ENCODE data around the gene TNFAIP1.
A peak's percentile ranks its signal among the peaks of the same experiment; 100 is the strongest.

The TNFAIP1 gene

GRCh38 chr17:28346199-28346580, 10.6 kb downstream of the TNFAIP1 start:
- DNase-seq = no peak

GRCh38 chr17:28346746-28347246, 11.2 kb downstream of the TNFAIP1 start:
- no peak for DNase-seq

DNA sequence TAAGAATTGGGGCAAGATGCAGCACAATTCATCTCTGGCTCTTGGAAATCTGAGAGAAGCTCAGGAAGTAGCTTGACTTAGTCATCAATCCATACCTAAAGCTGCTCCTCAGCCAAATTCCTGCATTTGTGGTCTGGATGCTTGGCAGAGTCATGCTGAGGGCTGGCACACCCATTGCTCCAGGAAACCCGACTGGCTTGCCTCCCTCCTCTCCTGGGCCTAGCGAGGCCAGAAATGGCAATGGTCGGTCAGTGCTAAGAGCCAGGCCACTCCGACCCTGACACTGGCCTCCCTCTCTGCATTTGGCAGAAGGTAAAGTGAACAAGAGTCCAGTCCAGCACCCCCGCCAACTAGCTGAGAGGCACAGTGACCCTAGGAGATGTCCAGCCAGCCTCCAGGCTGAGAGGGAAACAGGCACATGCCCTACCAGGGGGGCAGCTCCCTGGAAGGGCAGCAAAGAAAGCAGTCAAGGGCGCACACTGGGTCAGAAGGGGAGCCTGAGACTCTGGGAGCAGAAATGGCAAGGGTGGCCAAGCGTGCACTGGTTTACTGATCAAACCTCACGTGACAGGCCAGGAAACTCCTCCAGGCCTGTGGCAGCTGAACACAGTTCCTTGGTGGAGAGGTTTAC, 11.8 kb downstream of the TNFAIP1 start:
- DNase-seq = peak; percentile 85

GRCh38 chr17:28348979-28349378, 13.4 kb downstream of the TNFAIP1 start:
- no peak for DNase-seq

DNA sequence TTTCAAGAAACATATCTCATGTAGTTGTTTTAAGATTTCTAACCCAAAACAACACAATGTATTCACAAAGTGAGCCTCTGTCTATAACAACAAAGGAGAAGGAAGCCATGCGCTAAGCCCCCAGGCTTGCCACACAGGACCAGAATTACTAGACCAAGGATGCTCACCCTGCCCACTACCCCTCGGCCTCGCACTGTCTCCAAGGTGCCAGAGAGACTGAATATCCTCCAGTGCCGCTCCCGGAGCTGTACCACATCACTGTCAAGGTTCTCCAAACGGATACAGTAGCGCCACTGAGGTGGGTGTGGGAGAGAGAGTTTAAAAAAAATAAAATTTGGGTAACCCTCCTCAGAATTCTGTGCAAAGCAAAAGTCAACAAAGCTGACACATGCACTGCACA, 14.7 kb downstream of the TNFAIP1 start:
- DNase-seq = no peak

DNA sequence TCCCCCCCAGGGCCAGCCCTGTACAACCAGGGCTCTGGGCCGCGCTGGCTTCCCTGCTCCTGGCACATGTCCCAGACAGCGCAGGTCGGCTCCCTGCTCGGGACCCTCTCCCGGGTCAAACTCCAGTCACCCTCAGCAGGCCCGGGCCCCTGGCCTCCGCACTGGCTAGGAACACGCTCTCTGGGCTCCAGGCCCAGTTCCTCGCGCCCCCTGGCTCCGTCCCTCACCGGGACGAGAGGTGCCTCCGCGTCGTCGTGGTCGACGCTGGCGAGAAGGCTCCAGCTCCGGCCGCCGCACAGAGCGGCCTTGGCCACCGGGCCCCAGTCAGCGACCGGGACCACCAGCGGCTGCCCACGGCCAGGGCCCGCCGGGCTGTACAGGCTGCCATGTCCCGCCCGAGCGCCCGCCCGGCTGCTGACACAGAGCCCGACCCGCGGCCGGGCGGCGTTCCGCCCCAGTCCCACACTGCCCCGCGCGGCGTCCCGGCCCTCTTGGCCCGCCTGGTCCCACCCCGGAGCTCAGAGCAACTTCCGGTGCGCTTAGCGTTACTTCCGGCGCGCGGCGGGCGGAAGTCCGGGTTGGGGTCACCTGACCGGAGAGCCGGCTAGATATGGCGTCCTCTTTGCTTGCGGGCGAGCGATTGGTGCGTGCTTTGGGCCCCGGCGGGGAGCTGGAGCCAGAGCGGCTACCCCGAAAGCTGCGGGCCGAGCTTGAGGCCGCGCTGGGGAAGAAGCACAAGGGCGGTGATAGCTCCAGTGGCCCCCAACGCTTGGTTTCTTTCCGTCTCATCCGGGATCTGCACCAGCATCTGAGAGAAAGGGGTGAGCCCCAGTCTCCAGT, 21.7 kb downstream of the TNFAIP1 start, which contains the start of gene POLDIP2:
POLDIP2 (minus strand) TSS at position 467 of the 840 bp plus-strand sequence; CDS start at position 388, 79 bp downstream.
- DNase-seq = peak; percentile 94

- no peak for DNase-seq
Measured at GRCh38 chr17:28357901-28358197, 22.3 kb downstream of the TNFAIP1 start.

- no peak for DNase-seq
Measured at GRCh38 chr17:28363186-28363585, 27.6 kb downstream of the TNFAIP1 start.

DNA sequence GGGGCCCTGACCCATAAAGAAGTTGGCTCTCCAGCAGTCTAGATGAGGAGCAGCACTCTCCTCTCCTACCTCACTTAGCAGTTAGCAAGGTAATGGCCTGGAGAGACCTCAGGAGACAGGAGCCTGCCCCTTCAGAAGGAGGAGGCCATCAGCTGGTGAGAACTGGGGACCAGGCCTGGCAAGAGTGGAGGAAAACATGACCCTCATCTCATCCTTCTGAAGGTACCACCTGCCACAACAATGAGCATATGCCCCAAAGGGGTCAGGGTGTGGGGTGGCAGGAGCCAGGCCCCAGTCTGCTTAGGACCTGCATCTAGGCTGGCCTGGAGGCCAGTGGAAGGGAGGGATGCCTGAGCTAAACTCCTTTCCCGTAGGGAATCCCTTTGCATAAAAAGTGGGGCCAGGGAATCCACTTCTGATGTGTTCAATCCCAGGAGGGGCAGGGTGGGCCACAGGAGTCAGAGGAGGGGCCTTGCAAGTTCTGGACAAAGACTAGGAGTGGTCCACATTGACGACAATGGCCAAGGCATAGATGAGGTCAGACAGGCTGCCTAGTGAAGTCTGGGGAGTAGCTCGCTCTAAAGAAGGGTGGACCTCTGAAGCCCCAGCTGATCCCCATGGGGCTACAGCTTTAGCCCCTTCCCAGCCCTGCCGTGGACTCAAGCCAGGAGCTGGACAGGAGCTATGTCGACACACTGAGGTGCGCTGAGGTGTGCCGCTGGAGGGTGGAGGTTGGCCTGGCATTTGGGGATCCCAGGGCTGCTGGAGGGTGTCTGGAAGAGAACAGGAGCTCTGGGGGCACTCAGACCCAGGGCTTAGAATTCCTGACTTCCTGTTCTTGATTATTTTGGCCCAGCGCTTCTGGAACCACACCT, 28.5 kb downstream of the TNFAIP1 start:
- no peak for DNase-seq

DNA sequence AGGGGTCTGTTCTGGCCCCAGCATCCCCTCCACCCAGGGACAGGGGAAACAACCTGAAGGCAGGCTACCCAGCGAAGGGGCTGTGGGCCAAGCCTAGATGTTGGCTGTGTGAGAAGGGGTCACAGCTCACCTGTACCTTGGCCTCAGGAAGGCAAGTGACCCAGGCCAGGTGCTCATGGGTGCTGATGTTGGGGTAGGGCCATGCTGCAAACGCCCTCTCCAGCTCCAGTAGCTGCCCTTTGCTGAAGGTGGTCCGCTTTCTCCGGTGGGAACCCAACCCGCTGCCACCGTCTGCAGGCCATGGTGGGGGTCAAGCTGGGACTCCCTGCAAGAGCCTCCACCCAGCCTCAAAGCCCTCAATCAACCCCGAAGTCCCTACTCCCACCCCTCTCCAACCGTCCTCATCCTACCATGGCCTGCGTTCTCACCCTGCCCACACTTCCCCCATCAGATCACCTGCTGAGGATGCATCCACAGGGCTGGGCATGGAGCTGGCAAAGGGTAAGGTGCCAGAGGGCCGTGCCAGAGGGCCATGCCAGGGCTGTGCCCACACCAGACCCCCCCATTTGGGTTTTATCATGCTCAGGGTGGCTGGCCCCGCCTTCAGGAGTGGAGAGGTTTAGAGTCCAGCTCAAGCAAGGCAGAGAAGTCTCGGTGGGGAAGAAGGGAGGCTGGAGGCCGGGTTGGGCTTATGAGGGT, 29.3 kb downstream of the TNFAIP1 start, which contains the start of gene SEBOX:
SEBOX (minus strand) TSS at position 535 of the 699 bp plus-strand sequence; CDS start at position 487, 48 bp downstream.
- no peak for DNase-seq

- DNase-seq = no peak
Measured at GRCh38 chr17:28365487-28365886, 29.9 kb downstream of the TNFAIP1 start.

DNA sequence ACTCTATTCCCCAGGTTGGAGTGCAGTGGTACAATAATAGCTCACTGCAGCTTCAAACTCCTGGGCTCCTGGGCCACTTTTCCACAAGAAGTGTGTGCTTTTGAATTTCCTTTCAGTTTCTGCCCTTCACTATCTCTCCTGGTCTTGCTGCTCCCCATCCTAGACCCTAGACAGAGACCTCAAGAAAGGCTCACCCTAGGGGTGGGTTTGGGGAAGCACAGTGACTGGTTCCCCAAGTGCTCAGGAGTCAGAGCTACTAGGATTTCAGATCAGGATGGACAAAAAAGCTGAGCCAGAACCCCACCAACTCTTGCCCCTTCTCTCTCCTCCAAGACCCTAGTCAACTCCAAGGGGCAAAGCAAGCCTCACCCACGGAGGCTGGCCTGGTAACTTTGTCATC, 31.0 kb downstream of the TNFAIP1 start:
- DNase-seq = no peak

- DNase-seq = no peak
Measured at GRCh38 chr17:28367641-28368305, 32.2 kb downstream of the TNFAIP1 start.

DNA sequence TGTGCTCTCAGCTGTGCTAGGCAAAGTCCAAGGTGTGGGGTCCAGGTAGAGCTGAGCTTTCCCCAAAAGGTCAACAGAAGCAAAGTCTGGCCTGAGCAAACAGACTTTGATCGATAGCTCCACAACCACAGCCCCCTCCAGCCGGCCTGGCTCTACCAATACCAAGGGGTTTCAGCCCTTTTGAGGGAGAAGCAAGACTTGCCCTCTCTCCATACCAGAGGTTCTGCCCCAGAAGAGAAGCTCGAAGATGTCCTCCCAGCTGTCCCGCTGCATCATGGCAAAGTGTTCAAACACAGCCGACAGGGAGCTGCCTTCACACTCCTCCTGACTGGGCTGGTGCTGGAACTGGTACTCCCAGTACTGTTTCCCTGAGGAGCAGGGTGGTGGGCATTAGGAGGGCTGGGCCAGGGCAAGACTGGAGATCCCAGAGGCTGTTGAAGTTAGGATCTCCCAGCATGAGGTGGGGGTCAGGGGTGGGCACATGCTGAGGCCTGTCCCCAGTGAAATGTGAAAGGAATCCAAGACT, 32.8 kb downstream of the TNFAIP1 start:
- no peak for DNase-seq

DNA sequence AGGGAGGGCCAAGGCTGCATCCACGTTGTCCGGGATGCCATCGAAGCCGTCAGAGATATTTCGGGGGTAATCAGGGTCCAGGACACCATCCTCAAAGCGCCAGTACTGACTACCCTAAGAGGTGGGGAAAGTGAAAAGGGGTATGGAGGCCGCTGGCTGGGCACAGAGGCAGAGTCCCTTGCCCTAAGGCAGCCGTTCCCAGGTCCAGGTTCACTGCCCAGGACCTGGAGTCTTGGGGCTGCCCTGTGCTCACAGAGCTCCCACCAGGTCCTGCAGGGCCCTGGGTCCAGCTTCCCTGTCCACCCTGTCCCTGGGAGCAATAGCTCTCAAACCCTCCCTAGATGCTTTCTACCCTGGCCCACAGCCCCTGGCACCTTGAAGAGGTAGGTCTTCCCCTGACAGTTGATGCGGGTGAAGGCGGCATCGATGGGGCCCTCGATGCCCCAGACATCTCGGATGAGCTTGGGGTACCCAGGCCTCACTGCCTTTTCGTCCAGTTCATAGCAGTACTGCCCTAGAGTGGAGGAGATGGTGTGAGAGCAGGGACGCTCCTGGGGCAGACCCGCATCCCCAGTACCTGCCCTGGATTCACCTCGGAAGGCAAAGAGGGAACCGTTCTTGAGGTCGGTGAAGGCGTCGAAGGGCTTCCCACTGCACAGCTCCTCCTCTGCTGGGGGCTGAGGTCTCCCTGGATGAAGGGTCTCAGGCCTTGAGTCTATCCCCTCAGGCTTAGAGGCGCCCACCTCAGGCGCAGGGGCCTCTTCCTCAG, 33.5 kb downstream of the TNFAIP1 start:
- no peak for DNase-seq

DNA sequence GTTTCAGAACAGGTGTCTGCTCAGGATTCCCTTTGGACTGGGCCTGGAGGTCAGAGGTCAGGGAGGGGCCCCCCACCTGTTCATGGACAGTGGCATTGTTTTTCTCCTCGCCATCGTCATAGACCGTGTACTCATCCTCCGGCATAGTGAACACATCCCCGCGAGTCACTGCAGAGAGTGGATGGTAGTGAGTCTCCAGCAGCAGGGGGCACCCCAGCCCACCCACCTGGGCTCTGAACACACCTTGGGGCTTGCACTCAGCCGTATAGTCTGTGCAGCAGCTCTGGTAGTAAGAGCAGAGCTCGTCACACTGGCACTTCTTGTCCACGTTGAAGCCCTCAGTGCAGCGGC, 34.1 kb downstream of the TNFAIP1 start:
- no peak for DNase-seq

DNA sequence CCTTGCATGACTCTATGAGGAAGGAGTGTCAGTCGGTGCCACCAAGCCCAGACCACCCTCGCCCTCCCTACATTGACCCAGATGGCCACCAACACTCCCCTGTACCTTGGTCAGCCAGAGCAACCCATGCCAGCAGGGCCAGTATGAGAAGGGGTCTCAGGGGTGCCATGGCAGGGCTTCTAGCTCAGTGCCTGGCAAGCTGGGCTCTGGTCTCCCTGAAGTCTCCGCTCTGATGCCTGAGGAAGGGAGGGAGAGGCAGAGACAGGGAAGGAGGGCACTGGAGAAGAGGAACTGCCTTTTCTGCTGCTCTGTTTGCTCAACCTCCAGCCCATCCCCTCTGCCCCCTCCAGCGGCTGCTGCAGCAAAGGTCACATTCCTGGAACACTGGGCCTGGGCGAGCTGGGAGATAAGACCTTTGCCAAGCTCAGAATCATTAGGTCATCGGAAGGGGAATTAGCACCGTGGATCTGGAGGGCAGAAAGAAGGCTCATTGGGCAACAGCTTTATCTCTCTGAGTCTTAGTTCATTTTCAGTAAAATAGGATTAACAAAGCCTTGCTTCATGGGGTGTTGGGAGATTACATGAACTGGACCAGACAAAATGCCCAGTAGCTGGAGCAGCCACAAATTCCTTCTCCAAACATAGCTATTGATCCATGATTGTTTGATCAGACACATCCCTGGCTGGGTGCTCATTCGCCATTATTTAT, 34.6 kb downstream of the TNFAIP1 start, which contains the start of gene VTN:
VTN (minus strand) TSS at position 273 of the 709 bp plus-strand sequence; CDS start at position 169, 104 bp downstream.
- no peak for DNase-seq

GRCh38 chr17:28370744-28371103, 35.2 kb downstream of the TNFAIP1 start:
- DNase-seq = no peak

DNA sequence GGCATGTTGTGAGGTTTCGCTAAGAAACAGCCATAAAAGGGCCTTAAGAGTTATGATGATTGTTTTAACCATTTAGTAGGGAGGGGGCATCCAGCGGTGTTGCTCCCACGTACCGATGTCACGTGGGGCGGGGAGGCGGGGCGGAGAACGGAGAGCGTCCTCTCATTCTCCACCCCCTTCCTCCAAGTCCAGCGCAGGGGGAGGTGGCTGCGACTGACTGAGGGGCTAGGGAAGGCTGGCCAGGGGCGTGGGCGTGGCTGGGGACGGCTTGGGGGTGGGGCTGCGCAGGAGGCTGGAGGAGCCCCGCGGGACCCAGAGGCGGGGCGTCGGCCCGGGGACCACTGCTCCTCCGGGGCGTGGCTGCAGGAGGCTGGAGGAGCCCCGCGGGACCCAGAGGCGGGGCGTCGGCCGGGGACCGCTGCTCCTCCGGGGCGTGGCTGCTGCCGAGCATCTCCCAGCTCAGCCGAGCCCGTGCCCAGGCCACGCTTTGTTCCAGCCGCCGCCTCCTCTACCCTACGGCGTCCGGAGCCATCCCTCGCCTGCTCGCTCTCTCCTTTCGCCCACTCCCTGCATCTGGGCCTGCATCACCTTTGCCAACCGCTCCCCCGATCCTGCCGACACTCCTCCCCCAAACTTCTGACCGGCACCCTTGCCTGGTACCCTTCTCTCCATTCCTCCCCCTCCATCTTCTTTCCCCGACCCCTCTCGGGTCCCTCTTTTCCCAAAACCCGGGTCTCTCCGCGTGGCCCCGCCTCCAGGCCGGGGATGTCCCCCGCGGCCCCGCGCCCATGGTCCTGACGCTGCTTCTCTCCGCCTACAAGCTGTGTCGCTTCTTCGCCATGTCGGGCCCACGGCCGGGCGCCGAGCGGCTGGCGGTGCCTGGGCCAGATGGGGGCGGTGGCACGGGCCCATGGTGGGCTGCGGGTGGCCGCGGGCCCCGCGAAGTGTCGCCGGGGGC, 36.0 kb downstream of the TNFAIP1 start, which contains the start of gene SARM1:
SARM1 (plus strand) TSS at position 450 of the 958 bp plus-strand sequence; CDS start at position 789, 339 bp downstream.
- peak; percentile 93 for DNase-seq

Measured in fibroblast of skin of right quadriceps (primary cell).